AG08395 (cell line): ENCODE data around the gene HPF1.
"Not testable (repeated sequence)": the region's sequence is repeated elsewhere in the genome, so short reads cannot be mapped to it uniquely, and the experiment has no call there.

Experiments
- DNase-seq: peaks from one replicate; pipeline ENCODE4 v3.0.0; 2012; ENCODE audit warnings: mixed read lengths, low spot score

Gene HPF1

GRCh38 chr4:169738604-169739003 is 19.1 kb downstream of the HPF1 start:
- not testable (repeated sequence) for DNase-seq

- DNase-seq: no peak
These were observed 27.2 kb downstream of the HPF1 start for GRCh38 chr4:169730564-169730963.

DNA sequence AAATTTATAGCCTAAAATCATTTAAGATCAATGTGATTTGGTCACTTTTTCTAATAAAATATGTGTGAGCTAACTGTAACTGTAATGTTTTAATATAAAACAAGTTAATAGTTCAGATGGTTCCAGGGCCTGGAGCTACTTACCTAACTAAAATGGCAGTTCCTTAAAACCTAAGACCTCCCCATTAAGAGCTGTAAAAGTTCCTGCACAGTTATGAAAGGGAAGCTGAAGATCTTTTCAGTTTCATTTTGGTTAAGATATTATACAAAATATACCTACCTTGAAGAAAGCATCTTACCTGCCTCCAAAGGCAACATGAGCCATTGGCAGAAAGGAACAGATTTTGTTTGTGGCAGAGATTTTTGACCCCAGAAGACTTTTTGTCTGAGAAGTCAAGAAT is 30.1 kb downstream of the HPF1 start:
- DNase-seq: no peak

- peak; percentile 56 for DNase-seq
These were observed 33.5 kb downstream of the HPF1 start for GRCh38 chr4:169724260-169724659.

- DNase-seq: no peak
These were observed 34.4 kb downstream of the HPF1 start for GRCh38 chr4:169723207-169723965.

- DNase-seq: no peak
These were observed 37.2 kb downstream of the HPF1 start for GRCh38 chr4:169720529-169720928.

DNA sequence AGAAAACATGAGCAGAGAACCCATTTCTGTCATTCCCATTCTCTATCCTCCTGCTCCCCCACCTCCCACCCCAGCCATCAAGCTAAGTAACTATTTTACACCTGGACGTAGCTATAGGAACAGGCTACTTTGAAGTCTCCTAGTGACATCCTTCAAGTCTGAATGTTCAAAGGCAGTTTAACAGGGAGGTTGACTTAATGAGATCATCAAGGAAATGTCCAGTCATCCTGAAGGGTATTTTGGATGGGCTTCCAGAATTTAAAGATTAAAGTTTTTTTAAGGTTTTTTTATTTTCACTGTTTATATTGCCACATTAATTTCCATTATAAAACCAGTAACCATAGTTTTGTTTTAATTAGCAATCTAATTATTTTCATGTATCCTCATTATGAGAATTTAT is 41.1 kb downstream of the HPF1 start:
- no peak for DNase-seq

GRCh38 chr4:169715826-169716225 is 41.9 kb downstream of the HPF1 start:
- no peak for DNase-seq

- no peak for DNase-seq
These were observed 49.6 kb downstream of the HPF1 start for GRCh38 chr4:169707958-169708643.

GRCh38 chr4:169698331-169698730 is 59.4 kb downstream of the HPF1 start:
- no peak for DNase-seq

DNA sequence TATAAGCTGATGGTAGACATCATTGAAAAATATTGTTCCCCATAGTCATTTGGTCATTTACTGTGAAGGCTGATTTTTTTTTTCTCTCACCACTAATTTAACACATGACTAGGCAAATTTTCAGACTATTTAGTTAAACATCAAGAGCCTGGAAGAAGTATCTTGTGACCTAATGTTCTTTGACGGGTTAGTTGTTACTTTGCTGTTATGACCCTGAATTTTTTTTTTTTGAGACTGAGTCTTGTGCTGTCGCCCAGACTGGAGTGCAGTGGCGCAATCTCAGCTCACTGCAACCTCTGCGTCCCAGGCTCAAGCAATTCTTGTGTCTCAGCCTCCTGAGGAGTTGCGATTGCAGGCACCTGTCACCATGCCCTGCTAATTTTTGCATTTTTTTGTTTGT is 67.0 kb downstream of the HPF1 start:
- DNase-seq: no peak

GRCh38 chr4:169689681-169690080 is 68.1 kb downstream of the HPF1 start:
- no peak for DNase-seq

GRCh38 chr4:169682372-169683047 is 75.2 kb downstream of the HPF1 start:
- no peak for DNase-seq
